Liver (tissue), 3 donors: Measurements from ENCODE around the gene PLXND1.

Experiments
- ATF3 ChIP-seq: IDR thresholded peaks from 2 replicates; pipeline ENCODE4 v1.6.1; 2016; ENCODE audit warnings: antibody characterized with exemption
- CTCF ChIP-seq: fragments of 150-350 bp; IDR thresholded peaks from 2 replicates; pipeline ENCODE4 v1.5.1; 2017; ENCODE audit warnings: improper control_type of control experiment, low read depth, low read length; ENCODE audit not compliant: missing input control
- EGR1 ChIP-seq, 2 donors: IDR thresholded peaks; 2 replicates each; pipeline ENCODE4 v1.6.1; 2016 to 2018; ENCODE audit warnings: antibody characterized with exemption in 2 of 2, low read depth in 2 of 2
- GABPA ChIP-seq, 2 donors: IDR thresholded peaks in 1 of 2; conservative IDR thresholded peaks in 1 of 2; 2 replicates each; pipeline ENCODE4 v1.6.1; 2016; ENCODE audit warnings: antibody characterized with exemption in 2 of 2, mild to moderate bottlenecking in 1 of 2, moderate library complexity in 1 of 2
- JUND ChIP-seq, 2 donors: IDR thresholded peaks; 2 replicates each; pipeline ENCODE4 v1.6.1; 2016; ENCODE audit warnings: antibody characterized with exemption in 2 of 2
- MAX ChIP-seq: IDR thresholded peaks from 2 replicates; pipeline ENCODE4 v1.6.1; 2016; ENCODE audit warnings: antibody characterized with exemption
- RAD21 ChIP-seq, 2 donors: IDR thresholded peaks; 2 replicates each; pipeline ENCODE4 v1.6.1; 2016; ENCODE audit warnings: antibody characterized with exemption in 2 of 2, mild to moderate bottlenecking in 2 of 2
- REST ChIP-seq: IDR thresholded peaks from 2 replicates; pipeline ENCODE4 v1.6.1; 2016; ENCODE audit warnings: antibody characterized with exemption, mild to moderate bottlenecking
- RXRA ChIP-seq, 2 donors: IDR thresholded peaks; 2 replicates each; pipeline ENCODE4 v1.6.1; 2017 to 2018; ENCODE audit warnings: antibody characterized with exemption in 2 of 2, mild to moderate bottlenecking in 1 of 2
- SP1 ChIP-seq: IDR thresholded peaks from 2 replicates; pipeline ENCODE4 v1.6.1; 2018; ENCODE audit warnings: antibody characterized with exemption, mild to moderate bottlenecking
- TAF1 ChIP-seq: conservative IDR thresholded peaks from 2 replicates; pipeline ENCODE4 v1.6.1; 2016; ENCODE audit warnings: antibody characterized with exemption, mild to moderate bottlenecking
- YY1 ChIP-seq: IDR thresholded peaks from 2 replicates; pipeline ENCODE4 v1.6.1; 2016; ENCODE audit warnings: antibody characterized with exemption, mild to moderate bottlenecking
- ZBTB33 ChIP-seq: IDR thresholded peaks from 2 replicates; pipeline ENCODE4 v1.6.1; 2016; ENCODE audit warnings: antibody characterized with exemption
- donor health status: healthy.
- donor health status: healthy.

- TF ChIP-seq MAX (no peak), CTCF (no peak), ZBTB33 (no peak), RAD21 (IDR thresholded peaks at IDR 0.05) (no peak), YY1 (no peak), REST (no peak), EGR1 (IDR thresholded peaks at IDR 0.05; ENCODE audit: low read depth in 2 of 2) (no peak), JUND (IDR thresholded peaks at IDR 0.05) (no peak), ATF3 (no peak), RXRA (IDR thresholded peaks at IDR 0.05) (no peak), GABPA (IDR thresholded peaks at IDR 0.05 in 1 of 2, conservative IDR thresholded peaks at IDR 0.05 in 1 of 2) (no peak), TAF1 (no peak), SP1 (no peak)
These were observed 77.8 kb downstream of the PLXND1 start, which contains the start of gene RHO for GRCh38 chr3:129528589-129529100.
